Spleen (tissue), 11 donors: ENCODE measurements around the gene HMMR. TPM values are rescaled to one million over a fixed set of nuclear protein-coding genes. Genes with fewer than 3 reads are reported as not detected.

ENCODE experiments used
- DNase-seq: peaks from one replicate; pipeline ENCODE4 v3.0.0-alpha.2; 2020
- H3K27ac ChIP-seq, 8 donors: fragments of 200-600 bp; sonication (generic) in 7 of 8; 1 replicate in 4 of 8; 2 replicates in 4 of 8; pipeline versions ENCODE4 v1.5.0 to v1.8.0; 2016 to 2021; ENCODE audit warnings: inconsistent platforms in 4 of 8, mild to moderate bottlenecking in 4 of 8, moderate library complexity in 1 of 8
- H3K27me3 ChIP-seq, 7 donors: fragments of 200-600 bp; sonication (generic) in 6 of 7; replicated peaks in 1 of 7; 1 replicate in 4 of 7; 2 replicates in 3 of 7; pipeline versions ENCODE4 v1.5.0 to v1.8.0; 2016 to 2021; ENCODE audit warnings: inconsistent platforms in 3 of 7, mild to moderate bottlenecking in 1 of 7
- H3K36me3 ChIP-seq, 6 donors: fragments of 200-600 bp; sonication (generic) in 5 of 6; 1 replicate in 4 of 6; 2 replicates in 2 of 6; pipeline versions ENCODE4 v1.5.0 to v1.8.0; 2016 to 2021; ENCODE audit warnings: inconsistent platforms in 2 of 6
- H3K4me1 ChIP-seq, 6 donors: fragments of 200-600 bp; sonication (generic) in 5 of 6; 1 replicate in 3 of 6; 2 replicates in 3 of 6; pipeline versions ENCODE4 v1.5.0 to v1.8.0; 2016 to 2021; ENCODE audit warnings: inconsistent platforms in 3 of 6
- H3K4me3 ChIP-seq, 8 donors: fragments of 200-600 bp; sonication (generic) in 7 of 8; 1 replicate in 4 of 8; 2 replicates in 4 of 8; pipeline versions ENCODE4 v1.5.0 to v1.8.0; 2016 to 2021; ENCODE audit warnings: inconsistent platforms in 4 of 8, mild to moderate bottlenecking in 4 of 8, moderate library complexity in 2 of 8
- H3K9me3 ChIP-seq, 8 donors: fragments of 200-600 bp; sonication (generic) in 7 of 8; 1 replicate in 4 of 8; 2 replicates in 4 of 8; pipeline versions ENCODE4 v1.5.0 to v1.8.0; 2016 to 2021; ENCODE audit warnings: inconsistent platforms in 4 of 8
- CTCF ChIP-seq, 11 experiments: fragments of 200-600 bp in 7 of 11; fragments of 450-650 bp in 4 of 11; sonication (generic) in 4 of 11; IDR thresholded peaks in 8 of 11; conservative IDR thresholded peaks in 3 of 11; 1 replicate in 7 of 11; 2 replicates in 4 of 11; pipeline versions ENCODE4 v1.4.0 to v1.8.0; 2016 to 2021; ENCODE audit warnings: antibody characterized with exemption in 11 of 11, inconsistent platforms in 4 of 11, mild to moderate bottlenecking in 1 of 11
- POLR2A ChIP-seq, 3 donors: fragments of 450-650 bp; IDR thresholded peaks; one replicate each; pipeline ENCODE4 v1.5.1; 2017; ENCODE audit warnings: antibody characterized with exemption in 3 of 3, mild to moderate bottlenecking in 1 of 3
- POLR2AphosphoS5 ChIP-seq, 3 donors: sonication (generic); formaldehyde crosslinking; IDR thresholded peaks; one replicate each; pipeline ENCODE4 v1.5.1; 2017; ENCODE audit warnings: antibody characterized with exemption in 3 of 3
- WGBS, 5 donors: extraction: QIAGEN DNeasy Blood & Tissue Kit in 3 of 5; methylation state at CpG; one replicate each; pipeline versions ENCODE4 v1.1.5 to v1.1.7; 2013 to 2018; 5-methylcytosine and 5-hydroxymethylcytosine counted together
- intact Hi-C: fragments of 100-400 bp; cut with DNase I; formaldehyde crosslinking; loops from one replicate; pipeline ENCODE4 v1.15.0; 2023; ENCODE audit warnings: low total_unique reads
- polyA plus RNA-seq, 3 donors: library from polyadenylated mRNA; stranded (reverse); fragments of 200-250 nt; gene quantifications; one replicate each; pipeline ENCODE4 v1.2.1, GENCODE V29; 2013
- total RNA-seq, 7 donors: library from RNA; depleted of rRNA in 3 of 7; stranded (reverse); fragments of >200 nt in 3 of 7; fragmentation: NEBNext Ultra II Directional in 4 of 7; extraction: Animal tissue kit (Norgen Biotek cat#: 25700) in 4 of 7; gene quantifications; one replicate each; pipeline versions ENCODE4 v1.1.0 to v1.2.1, GENCODE V29; 2016 to 2021
- donor health status: healthy with polysubstance abuse.
- donor health status: DM: no; HTN: no; CAD: no; lungs with moderate emphysema.
- donor health status: DM: no; HTN: no; CAD: no.
- donor health status: Bipolar disorder and iron deficiency.
- donor health status: healthy.
- donor health status: DM: no; HTN: no; CAD: no.
- donor health status: DM: yes; HTN: yes; CAD: no.

The HMMR gene
- total and polyA plus RNA-seq, 10 donors = 0.65 to 10.4 (median 3.3) TPM

- 87 to 97% (median 96%) methylated on average over 3 of the region's 3 CpGs for WGBS, 5 donors
- Histone ChIP-seq H3K27ac (no peak overlapping the region), H3K27me3 (no peaks in the 10 kb centered on the region), H3K4me3 (no peak overlapping the region), H3K9me3 (no peaks in the 10 kb centered on the region), H3K36me3 (peaks cover 0 to 26% (median 0%) of the 10 kb centered on the region in 6 donors), H3K4me1 (no peaks in the 10 kb centered on the region)
- intact Hi-C loops = no loop called here
- no peak for DNase-seq
- TF ChIP-seq CTCF (IDR thresholded peaks at IDR 0.05 in 8 of 11, conservative IDR thresholded peaks at IDR 0.05 in 3 of 11) (no peak), POLR2AphosphoS5 (IDR thresholded peaks at IDR 0.05) (no peak), POLR2A (IDR thresholded peaks at IDR 0.05) (no peak)
Measured at GRCh38 chr5:163489745-163490075, 29.3 kb downstream of the HMMR start.

DNA sequence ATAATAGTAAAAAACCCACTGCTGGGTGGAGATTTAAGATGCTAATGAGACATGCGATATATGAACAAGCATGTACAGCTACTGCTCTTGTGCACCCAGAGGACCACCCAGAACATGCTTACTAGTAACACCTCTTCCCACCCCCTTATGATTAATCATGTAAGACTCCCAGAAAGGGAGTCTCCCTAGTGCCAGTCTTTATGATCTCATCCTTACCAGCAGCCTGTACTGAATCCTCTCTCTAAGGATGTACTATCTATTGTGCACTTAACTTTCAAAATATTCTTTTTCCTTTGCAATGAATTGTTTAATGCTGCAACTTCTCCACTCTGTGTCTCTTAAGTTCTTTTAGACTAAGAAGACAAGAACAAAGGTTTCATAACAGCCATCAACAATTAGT is 35.9 kb downstream of the HMMR start:
- Histone ChIP-seq H3K9me3 (no peaks in the 10 kb centered on the region), H3K27ac (no peak overlapping the region), H3K27me3 (no peaks in the 10 kb centered on the region), H3K4me3 (no peak overlapping the region), H3K36me3 (peaks cover 0 to 6% (median 0%) of the 10 kb centered on the region in 6 donors), H3K4me1 (no peaks in the 10 kb centered on the region)
- WGBS, 5 donors = 95 to 100% (median 98%) methylated on average over 1 of the region's 1 CpG
- no peak for TF ChIP-seq CTCF (IDR thresholded peaks at IDR 0.05 in 8 of 11, conservative IDR thresholded peaks at IDR 0.05 in 3 of 11)
- intact Hi-C loops = no loop called here
- no peak for DNase-seq

GRCh38 chr5:163497315-163497714 is 36.9 kb downstream of the HMMR start:
- intact Hi-C loops = no loop called here
- TF ChIP-seq POLR2AphosphoS5 (IDR thresholded peaks at IDR 0.05) (no peak), POLR2A (IDR thresholded peaks at IDR 0.05) (no peak), CTCF (IDR thresholded peaks at IDR 0.05 in 8 of 11, conservative IDR thresholded peaks at IDR 0.05 in 3 of 11) (no peak)
- 81 to 94% (median 89%) methylated on average over 3 of the region's 3 CpGs for WGBS, 5 donors

DNA sequence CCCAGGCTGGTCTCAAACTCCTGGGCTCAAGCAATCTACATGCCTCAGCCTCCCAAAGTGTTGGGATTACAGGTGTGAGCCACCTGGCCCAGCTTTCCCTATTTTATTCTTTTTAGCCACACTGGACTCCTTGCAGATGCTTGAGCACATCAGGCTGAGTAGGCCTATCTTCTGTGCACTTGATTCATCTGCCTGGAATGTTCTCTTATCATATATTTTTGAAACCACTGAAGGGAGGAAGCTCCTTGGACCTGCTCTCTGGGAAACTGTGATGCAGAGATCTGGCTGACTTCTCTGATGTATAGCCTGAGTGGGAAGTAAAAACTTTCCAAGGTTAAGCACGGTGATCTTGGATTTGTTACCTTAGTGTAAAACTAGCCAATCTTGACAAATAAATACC is 38.5 kb downstream of the HMMR start:
- no peak for DNase-seq
- TF ChIP-seq POLR2A (IDR thresholded peaks at IDR 0.05) (no peak), POLR2AphosphoS5 (IDR thresholded peaks at IDR 0.05) (no peak), CTCF (IDR thresholded peaks at IDR 0.05 in 8 of 11, conservative IDR thresholded peaks at IDR 0.05 in 3 of 11) (no peak)
- Histone ChIP-seq H3K27ac (no peak overlapping the region), H3K9me3 (no peaks in the 10 kb centered on the region), H3K4me3 (no peak overlapping the region), H3K36me3 (no peaks in the 10 kb centered on the region), H3K27me3 (no peaks in the 10 kb centered on the region), H3K4me1 (peaks cover 0 to 19% (median 16%) of the 10 kb centered on the region in 6 donors)
- intact Hi-C loops = no loop called here
- WGBS, 5 donors = 82 to 100% (median 93%) methylated on average over 1 of the region's 1 CpG

More at GRCh38 chr5:163497315-163497714, 36.9 kb downstream of the HMMR start:
- DNase-seq = no peak
- Histone ChIP-seq H3K4me3 (no peak overlapping the region), H3K4me1 (peaks cover 0 to 4% (median 2%) of the 10 kb centered on the region in 6 donors), H3K36me3 (no peaks in the 10 kb centered on the region), H3K9me3 (no peaks in the 10 kb centered on the region), H3K27me3 (no peaks in the 10 kb centered on the region), H3K27ac (no peak overlapping the region)
